ENCODE data around the gene LAMA2. TPM values are rescaled to one million over a fixed set of nuclear protein-coding genes. Genes with fewer than 3 reads are reported as not detected.

Gene LAMA2
- total RNA-seq, 1 donor from 2014 or later = 54.0 TPM

GRCh38 chr6:128979071-128979470, 96.1 kb downstream of the LAMA2 start:
- no peak for DNase-seq (ENCODE audit: extremely low spot score, unreplicated experiment)
- no peak overlapping the region for H3K27ac Mint-ChIP-seq
- H3K4me3 Mint-ChIP-seq = no peak overlapping the region
- no peaks in the 10 kb centered on the region for H3K4me1 Mint-ChIP-seq (ENCODE audit: unreplicated experiment)
- H3K9me3 Mint-ChIP-seq = no peaks in the 10 kb centered on the region
- H3K27me3 Mint-ChIP-seq = no peaks in the 10 kb centered on the region
- no peak for TF ChIP-seq CTCF (conservative IDR thresholded peaks at IDR 0.05)
- no peaks in the 10 kb centered on the region for H3K36me3 Mint-ChIP-seq

GRCh38 chr6:128981716-128982115, 98.8 kb downstream of the LAMA2 start:
- H3K27me3 Mint-ChIP-seq = no peaks in the 10 kb centered on the region
- H3K4me3 Mint-ChIP-seq = no peak overlapping the region
- no peak for DNase-seq (ENCODE audit: extremely low spot score, unreplicated experiment)
- H3K9me3 Mint-ChIP-seq = no peaks in the 10 kb centered on the region
- H3K36me3 Mint-ChIP-seq = no peaks in the 10 kb centered on the region
- H3K27ac Mint-ChIP-seq = no peak overlapping the region
- TF ChIP-seq CTCF (conservative IDR thresholded peaks at IDR 0.05) = no peak
- H3K4me1 Mint-ChIP-seq (ENCODE audit: unreplicated experiment) = no peaks in the 10 kb centered on the region

- Mint-ChIP-seq H3K27me3 (peaks cover 3% of the 10 kb centered on the region), H3K9me3 (no peaks in the 10 kb centered on the region), H3K36me3 (no peaks in the 10 kb centered on the region), H3K4me1 (ENCODE audit: unreplicated experiment) (peaks cover 10% of the 10 kb centered on the region), H3K27ac (no peak overlapping the region), H3K4me3 (no peak overlapping the region)
- TF ChIP-seq CTCF (conservative IDR thresholded peaks at IDR 0.05) = no peak
- DNase-seq (ENCODE audit: extremely low spot score, unreplicated experiment) = no peak
Measured at GRCh38 chr6:128990360-128990759, 107.4 kb downstream of the LAMA2 start.

GRCh38 chr6:128990915-128991314, 108.0 kb downstream of the LAMA2 start:
- peaks cover 2% of the 10 kb centered on the region for H3K36me3 Mint-ChIP-seq
- H3K4me3 Mint-ChIP-seq = no peak overlapping the region
- H3K27me3 Mint-ChIP-seq = peaks cover 3% of the 10 kb centered on the region
- DNase-seq (ENCODE audit: extremely low spot score, unreplicated experiment) = no peak
- no peak overlapping the region for H3K27ac Mint-ChIP-seq
- H3K9me3 Mint-ChIP-seq = no peaks in the 10 kb centered on the region
- TF ChIP-seq CTCF (conservative IDR thresholded peaks at IDR 0.05) = no peak
- H3K4me1 Mint-ChIP-seq (ENCODE audit: unreplicated experiment) = peaks cover 10% of the 10 kb centered on the region

GRCh38 chr6:128993166-128993565, 110.2 kb downstream of the LAMA2 start:
- TF ChIP-seq CTCF (conservative IDR thresholded peaks at IDR 0.05) = no peak
- Mint-ChIP-seq H3K27me3 (peaks cover 3% of the 10 kb centered on the region), H3K4me1 (ENCODE audit: unreplicated experiment) (peaks cover 10% of the 10 kb centered on the region)

GRCh38 chr6:128997880-128998279, 114.9 kb downstream of the LAMA2 start:
- Mint-ChIP-seq H3K36me3 (peaks cover 9% of the 10 kb centered on the region), H3K4me1 (ENCODE audit: unreplicated experiment) (peaks cover 6% of the 10 kb centered on the region), H3K4me3 (no peak overlapping the region), H3K27me3 (peaks cover 3% of the 10 kb centered on the region), H3K9me3 (no peaks in the 10 kb centered on the region), H3K27ac (no peak overlapping the region)
- no peak for DNase-seq (ENCODE audit: extremely low spot score, unreplicated experiment)
- TF ChIP-seq CTCF (conservative IDR thresholded peaks at IDR 0.05) = no peak

More at GRCh38 chr6:128993166-128993565, 110.2 kb downstream of the LAMA2 start:
- H3K27ac Mint-ChIP-seq = no peak overlapping the region
- peaks cover 9% of the 10 kb centered on the region for H3K36me3 Mint-ChIP-seq
- H3K4me3 Mint-ChIP-seq = no peak overlapping the region
- no peaks in the 10 kb centered on the region for H3K9me3 Mint-ChIP-seq
- no peak for DNase-seq (ENCODE audit: extremely low spot score, unreplicated experiment)

Data from type B pancreatic cell (in vitro differentiated cells).